Measurements from ENCODE around the gene GNA12.

The GNA12 gene

GRCh38 chr7:2851497-2851896, 7.4 kb upstream of the GNA12 start:
- H3K36me3 ChIP-seq (ENCODE audit: low read depth): no peaks in the 10 kb centered on the region
- H3K27me3 ChIP-seq (ENCODE audit: insufficient read depth, poor library complexity, severe bottlenecking): no peaks in the 10 kb centered on the region
- ATAC-seq (ENCODE audit: low read depth): no peak
- H3K4me1 ChIP-seq (ENCODE audit: insufficient read depth, poor library complexity, severe bottlenecking): no peaks in the 10 kb centered on the region
- no peak overlapping the region for H3K4me3 ChIP-seq (ENCODE audit: severe bottlenecking)
- H3K27ac ChIP-seq (ENCODE audit: poor library complexity, severe bottlenecking): no peak overlapping the region
- H3K9me3 ChIP-seq (ENCODE audit: severe bottlenecking): no peaks in the 10 kb centered on the region
- no peak for TF ChIP-seq CTCF (IDR thresholded peaks at IDR 0.05; ENCODE audit: poor library complexity, severe bottlenecking)
- DNase-seq (ENCODE audit: low spot score): no peak

- no peak overlapping the region for H3K27ac ChIP-seq (ENCODE audit: poor library complexity, severe bottlenecking)
- H3K27me3 ChIP-seq (ENCODE audit: insufficient read depth, poor library complexity, severe bottlenecking): no peaks in the 10 kb centered on the region
- no peaks in the 10 kb centered on the region for H3K36me3 ChIP-seq (ENCODE audit: low read depth)
- TF ChIP-seq CTCF (IDR thresholded peaks at IDR 0.05; ENCODE audit: poor library complexity, severe bottlenecking): no peak
- no peaks in the 10 kb centered on the region for H3K4me1 ChIP-seq (ENCODE audit: insufficient read depth, poor library complexity, severe bottlenecking)
- DNase-seq (ENCODE audit: low spot score): no peak
- no peak for ATAC-seq (ENCODE audit: low read depth)
- H3K4me3 ChIP-seq (ENCODE audit: severe bottlenecking): no peak overlapping the region
- no peaks in the 10 kb centered on the region for H3K9me3 ChIP-seq (ENCODE audit: severe bottlenecking)
Measured at GRCh38 chr7:2849941-2850766, 6.0 kb upstream of the GNA12 start.

GRCh38 chr7:2845034-2845592, 1.0 kb upstream of the GNA12 start:
- peaks cover 8% of the 10 kb centered on the region; the same call in 1 of the 2 replicates for H3K36me3 ChIP-seq (ENCODE audit: low read depth)
- no peak for DNase-seq (ENCODE audit: low spot score)
- ATAC-seq (ENCODE audit: low read depth): no peak
- H3K4me3 ChIP-seq (ENCODE audit: severe bottlenecking): no peak overlapping the region
- no peak overlapping the region for H3K27ac ChIP-seq (ENCODE audit: poor library complexity, severe bottlenecking)
- TF ChIP-seq CTCF (IDR thresholded peaks at IDR 0.05; ENCODE audit: poor library complexity, severe bottlenecking): no peak
- no peaks in the 10 kb centered on the region for H3K9me3 ChIP-seq (ENCODE audit: severe bottlenecking)
- peaks cover 7% of the 10 kb centered on the region for H3K4me1 ChIP-seq (ENCODE audit: insufficient read depth, poor library complexity, severe bottlenecking)
- no peaks in the 10 kb centered on the region for H3K27me3 ChIP-seq (ENCODE audit: insufficient read depth, poor library complexity, severe bottlenecking)

GRCh38 chr7:2843711-2844152, 376 bp downstream of the GNA12 start:
- ATAC-seq (ENCODE audit: low read depth): no peak
- Histone ChIP-seq H3K36me3 (ENCODE audit: low read depth) (peaks cover 19% of the 10 kb centered on the region), H3K4me1 (ENCODE audit: insufficient read depth, poor library complexity, severe bottlenecking) (peaks cover 10% of the 10 kb centered on the region), H3K27ac (ENCODE audit: poor library complexity, severe bottlenecking) (peak overlapping the region; percentile 37), H3K9me3 (ENCODE audit: severe bottlenecking) (no peaks in the 10 kb centered on the region), H3K27me3 (ENCODE audit: insufficient read depth, poor library complexity, severe bottlenecking) (no peaks in the 10 kb centered on the region), H3K4me3 (ENCODE audit: severe bottlenecking) (peak overlapping the region; percentile 77)
- no peak for DNase-seq (ENCODE audit: low spot score)
- peak; percentile 22 for TF ChIP-seq CTCF (IDR thresholded peaks at IDR 0.05; ENCODE audit: poor library complexity, severe bottlenecking)

Measured in RWPE2 (cell line).